Tibial nerve (tissue), 4 donors: Measurements from ENCODE around the gene PIK3R3.

Experiments
- EP300 ChIP-seq, 2 donors: sonication (generic); formaldehyde crosslinking; IDR thresholded peaks; one replicate each; pipeline ENCODE4 v1.6.1; 2017; ENCODE audit warnings: antibody characterized with exemption in 2 of 2, mild to moderate bottlenecking in 1 of 2
- TF ChIP-seq, protein P1 (sequence below), 5 experiments: fragments of 200-600 bp in 3 of 5; fragments of 450-650 bp in 2 of 5; sonication (generic) in 3 of 5; IDR thresholded peaks; one replicate each; pipeline ENCODE4 v1.5.1; 2016 to 2019; ENCODE audit warnings: antibody characterized with exemption in 5 of 5, mild to moderate bottlenecking in 3 of 5, moderate library complexity in 2 of 5

- TF ChIP-seq, protein P1, sequence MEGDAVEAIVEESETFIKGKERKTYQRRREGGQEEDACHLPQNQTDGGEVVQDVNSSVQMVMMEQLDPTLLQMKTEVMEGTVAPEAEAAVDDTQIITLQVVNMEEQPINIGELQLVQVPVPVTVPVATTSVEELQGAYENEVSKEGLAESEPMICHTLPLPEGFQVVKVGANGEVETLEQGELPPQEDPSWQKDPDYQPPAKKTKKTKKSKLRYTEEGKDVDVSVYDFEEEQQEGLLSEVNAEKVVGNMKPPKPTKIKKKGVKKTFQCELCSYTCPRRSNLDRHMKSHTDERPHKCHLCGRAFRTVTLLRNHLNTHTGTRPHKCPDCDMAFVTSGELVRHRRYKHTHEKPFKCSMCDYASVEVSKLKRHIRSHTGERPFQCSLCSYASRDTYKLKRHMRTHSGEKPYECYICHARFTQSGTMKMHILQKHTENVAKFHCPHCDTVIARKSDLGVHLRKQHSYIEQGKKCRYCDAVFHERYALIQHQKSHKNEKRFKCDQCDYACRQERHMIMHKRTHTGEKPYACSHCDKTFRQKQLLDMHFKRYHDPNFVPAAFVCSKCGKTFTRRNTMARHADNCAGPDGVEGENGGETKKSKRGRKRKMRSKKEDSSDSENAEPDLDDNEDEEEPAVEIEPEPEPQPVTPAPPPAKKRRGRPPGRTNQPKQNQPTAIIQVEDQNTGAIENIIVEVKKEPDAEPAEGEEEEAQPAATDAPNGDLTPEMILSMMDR (IDR thresholded peaks at IDR 0.05) = no peak
- TF ChIP-seq EP300 (IDR thresholded peaks at IDR 0.05) = no peak
Observed at GRCh38 chr1:46068525-46068924, 63.9 kb downstream of the PIK3R3 start.
